ENCODE results near the gene TPP1. TPM values are rescaled to one million over a fixed set of nuclear protein-coding genes. Genes with fewer than 3 reads are reported as not detected.

TPP1 gene
- polyA plus RNA-seq, 2 of the 4 experiments (the other 2 are of a cell fraction), result 41.6 to 53.2 TPM

- TF ChIP-seq JUN (IDR thresholded peaks at IDR 0.05), result peak; percentile 54 to 87; a peak in 4 of 5 replicates
- TF ChIP-seq HOXB5 (CRISPR knock-in tag; IDR thresholded peaks at IDR 0.05), result peak; percentile 18; the same call in 1 of the 2 replicates
- TF ChIP-seq RCOR1 (IDR thresholded peaks at IDR 0.05; ENCODE audit: low read depth, low read length), result no peak
- TF ChIP-seq POLR2AphosphoS2 (conservative IDR thresholded peaks at IDR 0.05; ENCODE audit: low read length), result no peak; the same call in 1 of the 2 replicates
- TF ChIP-seq ATOH8 (CRISPR knock-in tag; IDR thresholded peaks at IDR 0.05; ENCODE audit: low read depth), result 0 out of 2 replicates have a peak, but pooled peaks have one; percentile 21
- peak; percentile 78; the same call in 1 of the 2 replicates for TF ChIP-seq RFX5 (IDR thresholded peaks at IDR 0.05)
These were observed 6.8 kb downstream of the TPP1 start, which contains the start of gene TAF10 (continued) for GRCh38 chr11:6612213-6613041.

- FAIRE-seq, result no peak
- ChIA-PET CTCF (interaction anchor here (0.5 to 4.3 kb wide), 11 partner anchors 9 to 1313 kb away, joined by 3 to 27 read pairs (median 3); partner anchors contain the start of gene MRPL17), POLR2A (interaction anchor here (0.6 to 1.8 kb wide), 4 partner anchors 12 to 131 kb away, joined by 4 to 15 read pairs (median 4); partner anchors contain the start of genes ARFIP2, MRPL17 and TIMM10B)
These were observed 7.3 kb downstream of the TPP1 start for GRCh38 chr11:6611963-6612212.

GRCh38 chr11:6611092-6611962 is 7.9 kb downstream of the TPP1 start:
- no peak for TF ChIP-seq ESRRA (IDR thresholded peaks at IDR 0.05; ENCODE audit: borderline replicate concordance, low read length)
- TF ChIP-seq FOXS1 (CRISPR knock-in tag; IDR thresholded peaks at IDR 0.05), result no peak
- TF ChIP-seq MYC (IDR thresholded peaks at IDR 0.05; ENCODE audit: borderline replicate concordance, low read length), result no peak
- TF ChIP-seq ZNF302 (CRISPR knock-in tag; IDR thresholded peaks at IDR 0.05), result no peak
- 0 out of 2 replicates have a peak, but pooled peaks have one; percentile 1 for TF ChIP-seq PHF8 (IDR thresholded peaks at IDR 0.05; ENCODE audit: borderline replicate concordance, low read depth)
- peak; percentile 79; the same call in 1 of the 2 replicates for TF ChIP-seq HOXA7 (CRISPR knock-in tag; IDR thresholded peaks at IDR 0.05)
- no peak for TF ChIP-seq RARB (CRISPR knock-in tag; IDR thresholded peaks at IDR 0.05)
- TF ChIP-seq MAZ (IDR thresholded peaks at IDR 0.05; ENCODE audit: borderline replicate concordance, low read depth, low read length), result no peak
- no peak for TF ChIP-seq USF2 (IDR thresholded peaks at IDR 0.05)
- no peak for TF ChIP-seq POLR2A (IDR thresholded peaks at IDR 0.05; ENCODE audit: low read length)
- no peak for TF ChIP-seq MAX (IDR thresholded peaks at IDR 0.05)
- TF ChIP-seq TP53 (CRISPR knock-in tag; IDR thresholded peaks at IDR 0.05), result no peak
- no peak for TF ChIP-seq CTCF (IDR thresholded peaks at IDR 0.05)
- peaks cover 27% of the 10 kb centered on the region for H3K4me1 ChIP-seq
- peak overlapping the region; percentile 93 for H3K4me2 ChIP-seq
- ATAC-seq (no peak; a peak in 3 of 6 replicates), FAIRE-seq (no peak), DNase-seq (ENCODE audit: low read depth in 1 of 2, low spot score in 1 of 2) (no peak)
- CTCF ChIA-PET, result interaction anchor here (0.9 to 4.3 kb wide), 11 partner anchors 9 to 248 kb away, joined by 3 to 27 read pairs (median 3); partner anchors contain the start of gene MRPL17
- 15% methylated on average over 32 of the region's 39 CpGs for WGBS (ENCODE audit: missing lambda C conversion rate)
- no peaks in the 10 kb centered on the region for H3K9me3 ChIP-seq
- POLR2A ChIA-PET, result interaction anchor here (0.6 to 1.8 kb wide), 4 partner anchors 13 to 130 kb away, joined by 4 to 15 read pairs (median 4); partner anchors contain the start of genes ARFIP2, MRPL17 and TIMM10B
- peak overlapping the region; percentile 78 for H3K4me3 ChIP-seq
- peak overlapping the region; percentile 92 to 98 for H3K27ac ChIP-seq

More at GRCh38 chr11:6611963-6612212, 7.3 kb downstream of the TPP1 start:
- H3K27ac ChIP-seq, result peak overlapping the region; percentile 92 to 98
- TF ChIP-seq FOSL2 (IDR thresholded peaks at IDR 0.05) (no peak), FOSL2 (CRISPR knock-in tag; IDR thresholded peaks at IDR 0.05) (no peak), JUN (IDR thresholded peaks at IDR 0.05) (peak; percentile 87 to 93; a peak in 2 of 5 replicates), ZSCAN20 (CRISPR knock-in tag; IDR thresholded peaks at IDR 0.05) (no peak)
- DNase-seq (ENCODE audit: low read depth in 1 of 2, low spot score in 1 of 2) (no peak), ATAC-seq (peak in 1 of 2 experiments; percentile 28; a peak in 1 of 6 replicates)
- H3K4me3 ChIP-seq, result peak overlapping the region; percentile 78
- no CpG with 5 or more reads among the region's 36 CpGs for WGBS (ENCODE audit: missing lambda C conversion rate)
- H3K9me3 ChIP-seq, result no peaks in the 10 kb centered on the region
- peak overlapping the region; percentile 93 for H3K4me2 ChIP-seq
- H3K4me1 ChIP-seq, result peaks cover 22% of the 10 kb centered on the region
